ENCODE measurements around the gene ALKAL2. TPM values are rescaled to one million over a fixed set of nuclear protein-coding genes. Genes with fewer than 3 reads are reported as not detected.

ALKAL2 gene
- total RNA-seq, 1 experiment from 2014 or later, result not detected

DNA sequence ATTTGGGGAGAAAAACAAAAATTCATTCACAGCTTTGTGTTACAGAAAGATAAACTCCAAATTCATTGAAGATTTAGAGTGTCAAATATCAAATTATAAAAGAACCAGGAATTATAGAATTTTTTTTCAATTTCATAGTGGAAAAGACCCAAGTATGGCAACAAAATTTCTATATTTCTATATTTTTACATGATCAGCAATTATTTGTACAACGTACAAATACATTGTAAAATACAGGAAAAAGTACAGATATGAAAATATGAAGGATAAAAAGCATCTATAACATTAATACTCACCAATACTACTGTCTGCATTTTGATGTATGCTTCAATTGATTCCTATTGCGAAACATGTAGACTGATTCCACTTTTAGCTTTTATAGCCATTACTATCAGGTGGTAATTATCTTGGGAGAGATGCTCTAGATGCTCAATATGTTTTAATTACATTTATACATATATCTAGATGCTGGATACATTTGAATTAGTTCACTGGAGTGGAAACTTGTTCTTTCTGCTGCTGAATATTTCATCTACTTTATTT, 28.0 kb downstream of the ALKAL2 start:
- H3K9me3 Mint-ChIP-seq (ENCODE audit: low read depth, unreplicated experiment), result no peaks in the 10 kb centered on the region
- TF ChIP-seq, protein P1, sequence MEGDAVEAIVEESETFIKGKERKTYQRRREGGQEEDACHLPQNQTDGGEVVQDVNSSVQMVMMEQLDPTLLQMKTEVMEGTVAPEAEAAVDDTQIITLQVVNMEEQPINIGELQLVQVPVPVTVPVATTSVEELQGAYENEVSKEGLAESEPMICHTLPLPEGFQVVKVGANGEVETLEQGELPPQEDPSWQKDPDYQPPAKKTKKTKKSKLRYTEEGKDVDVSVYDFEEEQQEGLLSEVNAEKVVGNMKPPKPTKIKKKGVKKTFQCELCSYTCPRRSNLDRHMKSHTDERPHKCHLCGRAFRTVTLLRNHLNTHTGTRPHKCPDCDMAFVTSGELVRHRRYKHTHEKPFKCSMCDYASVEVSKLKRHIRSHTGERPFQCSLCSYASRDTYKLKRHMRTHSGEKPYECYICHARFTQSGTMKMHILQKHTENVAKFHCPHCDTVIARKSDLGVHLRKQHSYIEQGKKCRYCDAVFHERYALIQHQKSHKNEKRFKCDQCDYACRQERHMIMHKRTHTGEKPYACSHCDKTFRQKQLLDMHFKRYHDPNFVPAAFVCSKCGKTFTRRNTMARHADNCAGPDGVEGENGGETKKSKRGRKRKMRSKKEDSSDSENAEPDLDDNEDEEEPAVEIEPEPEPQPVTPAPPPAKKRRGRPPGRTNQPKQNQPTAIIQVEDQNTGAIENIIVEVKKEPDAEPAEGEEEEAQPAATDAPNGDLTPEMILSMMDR (IDR thresholded peaks at IDR 0.05; ENCODE audit: unreplicated experiment), result no peak
- no peak overlapping the region for H3K4me3 Mint-ChIP-seq (ENCODE audit: low read depth, unreplicated experiment)
- no peaks in the 10 kb centered on the region for H3K27me3 Mint-ChIP-seq (ENCODE audit: unreplicated experiment)
- peaks cover 47% of the 10 kb centered on the region for H3K36me3 Mint-ChIP-seq (ENCODE audit: insufficient read depth, unreplicated experiment)
- CTCF ChIA-PET, result no interaction called here
- H3K4me1 Mint-ChIP-seq (ENCODE audit: low read depth, unreplicated experiment), result peaks cover 25% of the 10 kb centered on the region
- H3K27ac Mint-ChIP-seq (ENCODE audit: unreplicated experiment), result peak overlapping the region; percentile 54
- BruUV-seq (replicated peaks), result no TSS peak
- DNase-seq, result no peak
- intact Hi-C loops (cut with micrococcal nuclease; ENCODE audit: unreplicated experiment), result loop anchor here (2.0 kb wide), 1 partner anchor 13 kb away; no protein-coding TSS in a partner anchor

DNA sequence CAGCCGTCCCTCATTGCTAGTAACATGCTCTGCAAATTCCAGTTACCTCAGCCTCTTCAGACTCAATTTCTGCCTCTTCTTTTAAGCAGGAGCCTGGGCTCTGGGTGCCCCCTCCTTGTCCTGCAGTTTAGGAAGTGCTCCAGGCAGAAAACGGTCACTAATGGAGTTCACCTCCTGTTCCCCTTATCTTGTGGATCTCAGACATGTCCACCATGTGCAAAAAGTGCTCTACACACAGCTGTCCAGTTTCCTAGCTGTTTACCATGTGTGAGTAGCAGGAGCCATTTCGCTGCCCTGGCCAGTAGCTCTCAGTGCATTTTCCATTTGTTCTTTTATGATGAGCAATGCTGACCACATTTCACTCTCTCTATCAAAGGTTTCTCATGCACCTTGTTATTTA, 29.0 kb downstream of the ALKAL2 start:
- Mint-ChIP-seq H3K4me1 (ENCODE audit: low read depth, unreplicated experiment) (peaks cover 25% of the 10 kb centered on the region), H3K27me3 (ENCODE audit: unreplicated experiment) (no peaks in the 10 kb centered on the region), H3K27ac (ENCODE audit: unreplicated experiment) (peak overlapping the region; percentile 54), H3K36me3 (ENCODE audit: insufficient read depth, unreplicated experiment) (peaks cover 38% of the 10 kb centered on the region), H3K4me3 (ENCODE audit: low read depth, unreplicated experiment) (no peak overlapping the region), H3K9me3 (ENCODE audit: low read depth, unreplicated experiment) (no peaks in the 10 kb centered on the region)
- intact Hi-C loops (cut with micrococcal nuclease; ENCODE audit: unreplicated experiment), result no loop called here
- no TSS peak for BruUV-seq (replicated peaks)
- CTCF ChIA-PET, result no interaction called here
- TF ChIP-seq, protein P1 (IDR thresholded peaks at IDR 0.05; ENCODE audit: unreplicated experiment), result no peak
- DNase-seq, result no peak

DNA sequence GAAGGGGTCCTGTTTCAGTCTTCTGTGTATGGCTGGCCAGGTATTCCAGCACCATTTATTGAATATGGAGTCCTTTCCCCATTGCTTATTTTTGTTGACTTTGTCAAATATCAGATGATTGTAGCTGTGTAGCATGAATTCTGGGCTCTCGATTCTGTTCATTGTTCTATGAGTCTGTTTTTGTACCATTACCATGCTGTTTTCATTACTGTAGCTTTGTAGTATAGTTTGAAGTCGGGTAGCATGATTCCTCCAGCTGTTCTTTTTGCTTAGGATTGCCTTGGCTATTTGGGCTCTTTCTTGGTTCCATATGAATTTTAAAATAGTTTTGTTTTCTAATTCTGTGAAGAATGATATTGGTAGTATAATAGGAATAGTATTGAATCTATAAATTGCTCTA, 30.0 kb downstream of the ALKAL2 start:
- TF ChIP-seq, protein P1 (IDR thresholded peaks at IDR 0.05; ENCODE audit: unreplicated experiment), result no peak
- peaks cover 25% of the 10 kb centered on the region for H3K4me1 Mint-ChIP-seq (ENCODE audit: low read depth, unreplicated experiment)
- DNase-seq, result no peak
- intact Hi-C loops (cut with micrococcal nuclease; ENCODE audit: unreplicated experiment), result no loop called here
- no peaks in the 10 kb centered on the region for H3K27me3 Mint-ChIP-seq (ENCODE audit: unreplicated experiment)
- H3K36me3 Mint-ChIP-seq (ENCODE audit: insufficient read depth, unreplicated experiment), result peaks cover 27% of the 10 kb centered on the region
- BruUV-seq (replicated peaks), result no TSS peak
- CTCF ChIA-PET, result no interaction called here
- H3K27ac Mint-ChIP-seq (ENCODE audit: unreplicated experiment), result no peak overlapping the region
- no peaks in the 10 kb centered on the region for H3K9me3 Mint-ChIP-seq (ENCODE audit: low read depth, unreplicated experiment)
- no peak overlapping the region for H3K4me3 Mint-ChIP-seq (ENCODE audit: low read depth, unreplicated experiment)

DNA sequence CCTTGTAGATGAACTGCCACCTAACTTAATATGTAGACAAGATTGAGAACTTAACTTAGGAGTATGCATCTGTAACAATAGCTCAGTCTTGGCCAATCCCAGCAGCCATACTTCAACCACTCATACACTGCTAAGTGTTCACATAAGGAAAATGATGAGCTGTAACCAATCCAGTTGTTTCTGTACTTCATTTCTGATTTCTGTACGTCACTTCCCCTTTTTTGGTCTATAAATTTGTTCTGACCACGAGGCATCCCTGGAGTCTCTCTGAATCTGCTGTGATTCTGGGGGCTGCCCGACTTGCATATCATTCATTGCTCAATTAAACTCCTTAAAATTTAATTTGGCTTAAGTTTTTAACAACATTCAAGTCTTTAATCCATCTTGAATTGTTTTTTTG, 30.5 kb downstream of the ALKAL2 start:
- no peak overlapping the region for H3K27ac Mint-ChIP-seq (ENCODE audit: unreplicated experiment)
- peaks cover 23% of the 10 kb centered on the region for H3K36me3 Mint-ChIP-seq (ENCODE audit: insufficient read depth, unreplicated experiment)
- DNase-seq, result no peak
- CTCF ChIA-PET, result no interaction called here
- H3K4me3 Mint-ChIP-seq (ENCODE audit: low read depth, unreplicated experiment), result no peak overlapping the region
- H3K27me3 Mint-ChIP-seq (ENCODE audit: unreplicated experiment), result no peaks in the 10 kb centered on the region
- TF ChIP-seq, protein P1 (IDR thresholded peaks at IDR 0.05; ENCODE audit: unreplicated experiment), result no peak
- intact Hi-C loops (cut with micrococcal nuclease; ENCODE audit: unreplicated experiment), result no loop called here
- peaks cover 21% of the 10 kb centered on the region for H3K4me1 Mint-ChIP-seq (ENCODE audit: low read depth, unreplicated experiment)
- BruUV-seq (replicated peaks), result no TSS peak
- no peaks in the 10 kb centered on the region for H3K9me3 Mint-ChIP-seq (ENCODE audit: low read depth, unreplicated experiment)
